ENCODE results near the gene WDPCP. TPM values are rescaled to one million over a fixed set of nuclear protein-coding genes. Genes with fewer than 3 reads are reported as not detected.

Gene WDPCP
- total and polyA plus RNA-seq, 5 donors: 3.8 to 17.3 (median 14.0) TPM

GRCh38 chr2:63539416-63540162 is 48.7 kb downstream of the WDPCP start:
- intact Hi-C loops (cut with DNase I): no loop called here
- no peak for ATAC-seq
- Histone ChIP-seq H3K27ac (ENCODE audit: low read length) (no peak overlapping the region), H3K4me1 (ENCODE audit: control insufficient read depth, insufficient read depth, low read length) (no peaks in the 10 kb centered on the region), H3K27me3 (ENCODE audit: control insufficient read depth, insufficient read depth) (no peaks in the 10 kb centered on the region), H3K9me3 (ENCODE audit: control insufficient read depth, low read length) (no peaks in the 10 kb centered on the region), H3K4me3 (ENCODE audit: low read length) (no peak overlapping the region)
- no peak for DNase-seq
- 95% methylated on average over 6 of the region's 6 CpGs for WGBS

GRCh38 chr2:63538390-63538789 is 49.9 kb downstream of the WDPCP start:
- ATAC-seq (no peak), DNase-seq (no peak)
- Histone ChIP-seq H3K27ac (ENCODE audit: low read length) (no peak overlapping the region), H3K27me3 (ENCODE audit: control insufficient read depth, insufficient read depth) (no peaks in the 10 kb centered on the region), H3K4me3 (ENCODE audit: low read length) (no peak overlapping the region), H3K9me3 (ENCODE audit: control insufficient read depth, low read length) (no peaks in the 10 kb centered on the region), H3K4me1 (ENCODE audit: control insufficient read depth, insufficient read depth, low read length) (no peaks in the 10 kb centered on the region)
- intact Hi-C loops (cut with DNase I): no loop called here

- Histone ChIP-seq H3K4me3 (ENCODE audit: low read length) (no peak overlapping the region), H3K4me1 (ENCODE audit: control insufficient read depth, insufficient read depth, low read length) (no peaks in the 10 kb centered on the region), H3K27me3 (ENCODE audit: control insufficient read depth, insufficient read depth) (no peaks in the 10 kb centered on the region), H3K9me3 (ENCODE audit: control insufficient read depth, low read length) (no peaks in the 10 kb centered on the region), H3K27ac (ENCODE audit: low read length) (no peak overlapping the region)
- DNase-seq (no peak), ATAC-seq (no peak)
- 91% methylated on average over 2 of the region's 2 CpGs for WGBS
- intact Hi-C loops (cut with DNase I): no loop called here
These were observed 51.0 kb downstream of the WDPCP start for GRCh38 chr2:63537306-63537705.

GRCh38 chr2:63530704-63531279 is 57.5 kb downstream of the WDPCP start:
- DNase-seq (no peak), ATAC-seq (no peak)
- intact Hi-C loops (cut with DNase I): no loop called here
- no peaks in the 10 kb centered on the region for H3K9me3 ChIP-seq (ENCODE audit: control insufficient read depth, low read length)
- H3K4me1 ChIP-seq (ENCODE audit: control insufficient read depth, insufficient read depth, low read length): no peaks in the 10 kb centered on the region
- no peaks in the 10 kb centered on the region for H3K27me3 ChIP-seq (ENCODE audit: control insufficient read depth, insufficient read depth)
- no peak overlapping the region for H3K27ac ChIP-seq (ENCODE audit: low read length)
- H3K4me3 ChIP-seq (ENCODE audit: low read length): no peak overlapping the region
- WGBS: 87% methylated on average over 16 of the region's 16 CpGs

GRCh38 chr2:63525905-63526304 is 62.4 kb downstream of the WDPCP start:
- no peak for DNase-seq
- 88% methylated on average over 3 of the region's 3 CpGs for WGBS
- Histone ChIP-seq H3K9me3 (ENCODE audit: control insufficient read depth, low read length) (no peaks in the 10 kb centered on the region), H3K4me3 (ENCODE audit: low read length) (no peak overlapping the region), H3K27me3 (ENCODE audit: control insufficient read depth, insufficient read depth) (no peaks in the 10 kb centered on the region), H3K27ac (ENCODE audit: low read length) (no peak overlapping the region), H3K4me1 (ENCODE audit: control insufficient read depth, insufficient read depth, low read length) (no peaks in the 10 kb centered on the region)
- no peak for ATAC-seq
- intact Hi-C loops (cut with DNase I): no loop called here

GRCh38 chr2:63522950-63523349 is 65.3 kb downstream of the WDPCP start:
- Histone ChIP-seq H3K4me3 (ENCODE audit: low read length) (no peak overlapping the region), H3K9me3 (ENCODE audit: control insufficient read depth, low read length) (no peaks in the 10 kb centered on the region), H3K4me1 (ENCODE audit: control insufficient read depth, insufficient read depth, low read length) (no peaks in the 10 kb centered on the region), H3K27me3 (ENCODE audit: control insufficient read depth, insufficient read depth) (no peaks in the 10 kb centered on the region), H3K27ac (ENCODE audit: low read length) (no peak overlapping the region)
- ATAC-seq (no peak), DNase-seq (no peak)
- 100% methylated on average over 1 of the region's 1 CpG for WGBS
- intact Hi-C loops (cut with DNase I): no loop called here

GRCh38 chr2:63520793-63521192 is 67.5 kb downstream of the WDPCP start:
- H3K4me3 ChIP-seq (ENCODE audit: low read length): no peak overlapping the region
- no peak for ATAC-seq

GRCh38 chr2:63514781-63515180 is 73.5 kb downstream of the WDPCP start:
- no peaks in the 10 kb centered on the region for H3K4me1 ChIP-seq (ENCODE audit: control insufficient read depth, insufficient read depth, low read length)
- no peak overlapping the region for H3K4me3 ChIP-seq (ENCODE audit: low read length)
- H3K9me3 ChIP-seq (ENCODE audit: control insufficient read depth, low read length): no peaks in the 10 kb centered on the region
- no peak for ATAC-seq
- H3K27ac ChIP-seq (ENCODE audit: low read length): no peak overlapping the region
- H3K27me3 ChIP-seq (ENCODE audit: control insufficient read depth, insufficient read depth): no peaks in the 10 kb centered on the region
- intact Hi-C loops (cut with DNase I): no loop called here
- no peak for DNase-seq

More at GRCh38 chr2:63520793-63521192, 67.5 kb downstream of the WDPCP start:
- intact Hi-C loops (cut with DNase I): no loop called here
- no peaks in the 10 kb centered on the region for H3K9me3 ChIP-seq (ENCODE audit: control insufficient read depth, low read length)
- DNase-seq: no peak
- no peaks in the 10 kb centered on the region for H3K4me1 ChIP-seq (ENCODE audit: control insufficient read depth, insufficient read depth, low read length)
- no peaks in the 10 kb centered on the region for H3K27me3 ChIP-seq (ENCODE audit: control insufficient read depth, insufficient read depth)
- WGBS: 87% methylated on average over 1 of the region's 1 CpG
- H3K27ac ChIP-seq (ENCODE audit: low read length): no peak overlapping the region

- WGBS: 76% methylated on average over 2 of the region's 2 CpGs
- H3K4me3 ChIP-seq (ENCODE audit: low read length): no peak overlapping the region
- no peaks in the 10 kb centered on the region for H3K27me3 ChIP-seq (ENCODE audit: control insufficient read depth, insufficient read depth)
- H3K4me1 ChIP-seq (ENCODE audit: control insufficient read depth, insufficient read depth, low read length): no peaks in the 10 kb centered on the region
- ATAC-seq (no peak), DNase-seq (no peak)
- H3K27ac ChIP-seq (ENCODE audit: low read length): no peak overlapping the region
- intact Hi-C loops (cut with DNase I): no loop called here
- H3K9me3 ChIP-seq (ENCODE audit: control insufficient read depth, low read length): no peaks in the 10 kb centered on the region
These were observed 74.0 kb downstream of the WDPCP start for GRCh38 chr2:63514237-63514716.

GRCh38 chr2:63506320-63506719 is 82.0 kb downstream of the WDPCP start:
- H3K27me3 ChIP-seq (ENCODE audit: control insufficient read depth, insufficient read depth): no peaks in the 10 kb centered on the region
- H3K4me3 ChIP-seq (ENCODE audit: low read length): no peak overlapping the region
- H3K9me3 ChIP-seq (ENCODE audit: control insufficient read depth, low read length): no peaks in the 10 kb centered on the region
- 75% methylated on average over 2 of the region's 2 CpGs for WGBS
- intact Hi-C loops (cut with DNase I): no loop called here
- no peak for DNase-seq
- ATAC-seq: no peak
- no peak overlapping the region for H3K27ac ChIP-seq (ENCODE audit: low read length)
- H3K4me1 ChIP-seq (ENCODE audit: control insufficient read depth, insufficient read depth, low read length): no peaks in the 10 kb centered on the region

- Histone ChIP-seq H3K4me3 (ENCODE audit: low read length) (no peak overlapping the region), H3K27ac (ENCODE audit: low read length) (no peak overlapping the region), H3K9me3 (ENCODE audit: control insufficient read depth, low read length) (no peaks in the 10 kb centered on the region), H3K4me1 (ENCODE audit: control insufficient read depth, insufficient read depth, low read length) (no peaks in the 10 kb centered on the region), H3K27me3 (ENCODE audit: control insufficient read depth, insufficient read depth) (no peaks in the 10 kb centered on the region)
- DNase-seq (no peak), ATAC-seq (no peak)
- 63% methylated on average over 1 of the region's 1 CpG for WGBS
- intact Hi-C loops (cut with DNase I): no loop called here
These were observed 84.5 kb downstream of the WDPCP start for GRCh38 chr2:63503818-63504217.
